Kidney (tissue), 14 donors: ENCODE data around the gene ZNF469. TPM values are rescaled to one million over a fixed set of nuclear protein-coding genes. Genes with fewer than 3 reads are reported as not detected.
"Not testable (repeated sequence)": the region's sequence is repeated elsewhere in the genome, so short reads cannot be mapped to it uniquely, and the experiment has no call there.

Source experiments
- DNase-seq, 5 donors: peaks; one replicate each; pipeline ENCODE4 v3.0.0-alpha.2; 2013 to 2020
- FAIRE-seq: peaks from 2 replicates; lab custom pipeline; 2012; peaks lifted over from hg19 to GRCh38; lab: Jason Lieb, UNC
- H3K27ac ChIP-seq, 2 donors: one replicate each; pipeline ENCODE4 v1.7.0; 2013; ENCODE audit warnings: low read depth in 2 of 2, low read length in 2 of 2, inconsistent platforms in 1 of 2
- H3K27me3 ChIP-seq: one replicate; pipeline ENCODE4 v1.7.1; 2013; ENCODE audit warnings: low read length, inconsistent platforms; ENCODE audit not compliant: control insufficient read depth, insufficient read depth
- H3K36me3 ChIP-seq, 3 donors: one replicate each; pipeline versions ENCODE4 v1.7.0 to v1.7.1; 2013; ENCODE audit warnings: low read length in 3 of 3, control low read depth in 1 of 3, inconsistent platforms in 1 of 3; ENCODE audit not compliant: insufficient read depth in 3 of 3, control insufficient read depth in 2 of 3
- H3K4me1 ChIP-seq, 3 donors: one replicate each; pipeline versions ENCODE4 v1.7.0 to v1.7.1; 2013; ENCODE audit warnings: low read length in 3 of 3, inconsistent platforms in 1 of 3, low read depth in 1 of 3; ENCODE audit not compliant: control insufficient read depth in 2 of 3, insufficient read depth in 2 of 3
- H3K4me3 ChIP-seq, 3 donors: one replicate each; pipeline versions ENCODE4 v1.7.0 to v1.8.1; 2013; ENCODE audit warnings: low read length in 3 of 3, control low read depth in 1 of 3, inconsistent platforms in 1 of 3
- H3K9ac ChIP-seq, 3 donors: one replicate each; pipeline versions ENCODE4 v1.7.0 to v1.7.1; 2013; ENCODE audit warnings: low read length in 3 of 3, control low read depth in 1 of 3, inconsistent platforms in 1 of 3
- H3K9me3 ChIP-seq, 3 donors: one replicate each; pipeline versions ENCODE4 v1.7.0 to v1.7.1; 2013; ENCODE audit warnings: low read length in 3 of 3, control low read depth in 1 of 3, inconsistent platforms in 1 of 3; ENCODE audit not compliant: control insufficient read depth in 2 of 3, insufficient read depth in 1 of 3
- CTCF ChIP-seq: IDR thresholded peaks from 3 replicates; pipeline ENCODE4 v1.5.1; 2012; ENCODE audit warnings: mild to moderate bottlenecking, moderate library complexity, borderline replicate concordance; ENCODE audit not compliant: insufficient read depth; ENCODE audit errors: extremely low read depth
- intact Hi-C: fragments of 100-400 bp; cut with DNase I; formaldehyde crosslinking; loops from one replicate; pipeline ENCODE4 v1.11.1; 2022
- polyA plus RNA-seq: library from polyadenylated mRNA; stranded (reverse); fragments of 350-450 nt; fragmentation: Illumina TruSeq; extraction: RNeasy Lipid Tissue Mini Kit (QIAGEN cat#74804); gene quantifications from one replicate; pipeline ENCODE4 v1.2.3, GENCODE V29; 2014; ENCODE audit warnings: low read depth, low replicate concordance; ENCODE audit not compliant: insufficient read depth
- total RNA-seq: library from RNA; stranded (reverse); fragmentation: NEBNext Ultra II Directional; extraction: Animal tissue kit (Norgen Biotek cat#: 25700); gene quantifications from one replicate; pipeline ENCODE4 v1.2.1, GENCODE V29; 2021
- donor health status: control.
- donor health status: control.
- donor health status: control.
- donor health status: control.
- donor health status: control.
- donor health status: DM: yes; HTN: yes; CAD: no.
- donor health status: Normal renal cell carcinoma (clear cell type).

The ZNF469 gene
- total and polyA plus RNA-seq, 2 donors from 2014 or later: 0.09 to 1.6 TPM

GRCh38 chr16:88359008-88359407 lies 23.8 kb upstream of the ZNF469 start:
- Histone ChIP-seq H3K9ac (no peak overlapping the region), H3K36me3 (no peaks in the 10 kb centered on the region), H3K27ac (no peak overlapping the region), H3K9me3 (peaks cover 0 to 5% (median 4%) of the 10 kb centered on the region in 3 donors), H3K4me3 (no peak overlapping the region), H3K4me1 (no peaks in the 10 kb centered on the region), H3K27me3 (no peaks in the 10 kb centered on the region)
- no peak for TF ChIP-seq CTCF
- FAIRE-seq (no peak), DNase-seq (peak in 2 of 5 donors; percentile 17 to 27)
- intact Hi-C loops: no loop called here

DNA sequence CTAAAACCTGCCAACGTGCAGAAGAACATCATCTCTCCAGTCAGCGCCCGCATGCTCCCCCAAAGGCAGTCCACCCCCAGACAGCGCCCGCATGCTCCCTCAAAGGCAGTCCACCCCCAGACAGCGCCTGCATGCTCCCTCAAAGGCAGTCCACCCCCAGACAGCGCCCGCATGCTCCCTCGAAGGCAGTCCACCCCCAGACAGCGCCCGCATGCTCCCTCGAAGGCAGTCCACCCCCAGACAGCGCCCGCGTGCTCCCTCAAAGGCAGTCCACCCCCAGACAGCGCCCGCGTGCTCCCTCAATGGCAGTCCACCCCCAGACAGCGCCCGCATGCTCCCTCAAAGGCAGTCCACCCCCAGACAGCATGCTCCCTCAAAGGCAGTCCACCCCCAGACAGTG lies 22.4 kb upstream of the ZNF469 start:
- H3K4me3 ChIP-seq, H3K9ac ChIP-seq, intact Hi-C loops, H3K27me3 ChIP-seq, H3K27ac ChIP-seq, H3K4me1 ChIP-seq, H3K36me3 ChIP-seq, H3K9me3 ChIP-seq, FAIRE-seq: not testable (repeated sequence)
- peak in 2 of 5 donors; percentile 18 to 35 for DNase-seq

- no peaks in the 10 kb centered on the region for H3K36me3 ChIP-seq
- DNase-seq: peak in 1 of 5 donors; percentile 11
- no peaks in the 10 kb centered on the region for H3K4me1 ChIP-seq
- no peak for FAIRE-seq
- H3K27ac ChIP-seq: no peak overlapping the region
- intact Hi-C loops: no loop called here
- H3K9me3 ChIP-seq: peaks cover 0 to 5% (median 4%) of the 10 kb centered on the region in 3 donors
- no peaks in the 10 kb centered on the region for H3K27me3 ChIP-seq
- H3K9ac ChIP-seq: no peak overlapping the region
- no peak for TF ChIP-seq CTCF
- no peak overlapping the region for H3K4me3 ChIP-seq
These were observed 21.8 kb upstream of the ZNF469 start for GRCh38 chr16:88360999-88361398.

- TF ChIP-seq CTCF: no peak
- Histone ChIP-seq H3K9ac (no peak overlapping the region), H3K4me1 (no peaks in the 10 kb centered on the region), H3K27ac (no peak overlapping the region), H3K36me3 (no peaks in the 10 kb centered on the region), H3K27me3 (no peaks in the 10 kb centered on the region), H3K9me3 (peaks cover 4 to 5% (median 5%) of the 10 kb centered on the region in 3 donors), H3K4me3 (no peak overlapping the region)
- intact Hi-C loops: no loop called here
- no peak for DNase-seq
- FAIRE-seq: no peak
These were observed 21.0 kb upstream of the ZNF469 start for GRCh38 chr16:88361775-88362174.
